ENCODE data around the gene DNAH7.

The DNAH7 gene

DNA sequence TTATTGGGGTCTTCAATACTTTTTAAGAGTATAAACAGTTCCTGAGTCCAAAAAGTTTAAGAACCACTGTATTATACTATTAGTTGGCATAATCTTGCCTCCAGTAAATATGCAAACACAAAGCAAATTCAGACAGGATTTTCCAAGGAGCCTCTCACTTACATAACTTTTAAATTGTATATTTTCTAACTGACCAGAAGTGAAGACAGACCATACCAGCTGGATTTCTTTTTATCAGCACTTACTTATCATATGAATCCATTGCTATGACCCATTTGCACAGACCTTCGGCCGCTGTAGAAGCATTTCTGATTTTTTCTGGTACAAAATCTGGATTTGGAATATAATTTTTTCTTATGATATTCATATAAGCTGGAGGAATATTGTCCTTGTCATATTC, 211.5 kb downstream of the DNAH7 start:
- DNase-seq: no peak

GRCh38 chr2:195850764-195851163, 217.9 kb downstream of the DNAH7 start:
- no peak for DNase-seq

DNA sequence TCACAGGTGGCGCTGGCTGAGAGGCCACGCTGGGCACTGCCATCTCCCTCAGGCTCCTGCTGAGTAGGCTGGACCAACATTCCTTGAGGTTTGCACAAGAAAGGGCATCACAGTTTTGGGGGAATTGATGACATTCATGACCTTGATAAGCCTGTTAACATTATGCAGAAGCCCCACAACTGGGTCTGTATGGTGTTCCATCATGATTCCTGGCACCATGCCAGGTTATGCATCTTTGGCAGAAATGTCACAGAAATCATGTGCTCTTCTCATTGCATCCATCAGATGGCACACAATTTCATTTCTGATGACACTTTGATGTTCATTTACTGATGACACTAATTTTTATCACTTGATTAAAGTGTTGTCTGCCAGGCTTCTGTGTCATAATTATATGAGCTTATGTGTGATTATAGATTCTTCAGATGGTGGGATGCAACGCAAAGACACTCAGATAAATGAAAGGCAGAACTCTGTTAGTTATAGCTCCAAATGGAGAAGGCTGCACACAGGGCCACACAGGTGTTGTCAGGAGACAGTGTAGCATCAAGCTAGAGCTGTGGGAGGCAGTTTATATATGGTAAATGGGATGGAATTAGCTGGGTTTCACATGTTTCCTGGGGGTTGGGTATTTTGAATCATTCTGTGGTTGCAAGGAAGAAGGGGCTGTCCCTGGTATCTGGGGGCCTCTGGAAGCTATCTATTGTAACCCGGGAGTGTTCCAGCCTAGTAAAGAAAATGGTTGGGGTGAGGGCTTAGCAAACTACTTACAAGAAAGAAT, 220.3 kb downstream of the DNAH7 start:
- DNase-seq: no peak

GRCh38 chr2:195842932-195843331, 225.7 kb downstream of the DNAH7 start:
- no peak for DNase-seq

DNA sequence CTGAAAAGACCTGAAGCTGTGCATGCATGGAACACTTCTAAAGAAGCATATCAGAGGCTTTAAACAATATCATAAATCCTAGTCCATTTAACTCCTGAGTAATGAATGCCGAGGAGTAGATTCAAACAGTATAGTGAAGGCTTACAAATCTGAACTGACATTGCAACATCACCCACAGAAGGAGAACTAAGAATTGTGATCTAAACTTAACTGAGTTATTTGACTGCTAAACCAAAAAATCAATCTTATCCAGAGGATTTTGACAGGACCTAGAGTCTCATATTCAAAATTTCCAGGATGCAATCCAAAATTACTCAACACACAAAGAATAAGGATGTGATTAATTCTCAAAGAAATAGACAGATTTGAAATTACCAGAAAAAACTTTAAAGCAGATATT, 230.6 kb downstream of the DNAH7 start:
- DNase-seq: no peak

GRCh38 chr2:195836002-195836401, 232.6 kb downstream of the DNAH7 start:
- DNase-seq: no peak

GRCh38 chr2:195834836-195835235, 233.8 kb downstream of the DNAH7 start:
- no peak for DNase-seq

GRCh38 chr2:195830968-195831950, 237.4 kb downstream of the DNAH7 start:
- no peak for DNase-seq

GRCh38 chr2:195824478-195824877, 244.2 kb downstream of the DNAH7 start:
- DNase-seq: no peak

DNA sequence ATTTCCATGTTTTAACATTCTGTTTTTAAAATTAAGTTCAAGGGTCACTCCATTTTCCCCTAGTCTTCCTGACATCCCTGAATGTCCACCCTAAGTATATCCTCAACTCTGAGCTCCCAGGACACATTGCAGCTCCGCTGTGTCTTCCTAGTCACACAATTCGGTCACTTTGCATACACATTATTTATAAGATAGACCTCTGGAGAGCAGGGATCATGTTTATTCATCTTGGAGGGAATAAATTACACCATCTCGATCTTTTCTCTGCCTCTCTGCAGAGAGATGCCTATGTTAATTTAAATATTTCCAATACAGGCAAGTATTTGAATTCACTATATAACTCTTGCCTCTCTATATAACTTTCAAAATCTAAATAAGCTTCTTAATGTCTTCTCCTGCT, 245.4 kb downstream of the DNAH7 start:
- no peak for DNase-seq

- no peak for DNase-seq
These were observed 247.1 kb downstream of the DNAH7 start for GRCh38 chr2:195821566-195821932.

DNA sequence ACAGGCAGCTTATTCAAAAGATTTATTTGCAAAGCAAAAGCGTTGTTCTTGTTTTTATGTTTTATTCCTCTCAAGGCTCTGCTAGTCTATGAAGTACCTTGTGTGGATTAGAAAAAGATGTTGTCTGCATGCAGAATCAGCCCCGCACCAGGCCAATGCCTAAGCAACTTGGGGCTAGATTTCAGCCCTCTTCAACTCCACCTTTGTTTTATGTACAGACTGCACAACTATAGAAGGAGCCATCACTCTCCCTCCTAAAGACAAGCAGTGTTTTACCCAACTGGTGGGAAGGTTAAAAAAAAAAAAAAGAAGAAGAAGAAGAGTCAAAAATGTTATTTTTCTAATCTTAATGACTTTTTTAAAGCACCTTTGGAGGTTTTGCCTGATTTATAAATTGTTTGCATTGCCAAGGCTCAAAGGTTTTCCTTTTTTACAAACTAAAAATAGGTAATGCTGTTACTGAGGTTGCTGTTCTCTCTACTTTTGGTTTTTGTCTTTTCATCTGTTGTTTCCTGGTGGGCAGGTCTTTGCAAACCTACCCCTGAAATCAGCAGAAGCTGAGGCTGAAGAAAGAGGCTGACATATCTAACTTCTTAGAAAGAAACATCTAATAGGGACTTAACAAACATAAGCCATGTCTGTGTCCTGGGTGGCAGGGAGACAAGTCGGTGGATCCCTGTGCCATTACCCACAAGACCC, 247.6 kb downstream of the DNAH7 start:
- no peak for DNase-seq

DNA sequence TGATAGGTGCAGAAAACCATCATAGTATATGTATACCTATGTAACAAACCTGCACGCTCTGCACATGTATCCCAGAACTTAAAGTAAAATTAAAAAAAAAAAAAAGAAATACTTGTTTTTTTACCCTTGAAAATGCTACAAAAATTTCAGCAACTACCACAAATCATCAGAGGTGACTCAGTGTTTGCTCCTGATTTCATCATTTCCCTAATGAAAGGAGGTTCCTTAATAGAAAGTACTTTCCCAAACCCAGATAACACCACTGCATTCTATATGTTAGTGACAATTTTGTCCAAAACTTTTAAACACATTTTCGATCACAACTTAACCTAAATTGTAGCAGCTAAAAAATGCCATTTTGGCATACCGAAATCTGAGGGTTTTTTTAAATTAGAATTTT, 248.3 kb downstream of the DNAH7 start:
- no peak for DNase-seq

GRCh38 chr2:195819276-195819675, 249.4 kb downstream of the DNAH7 start:
- DNase-seq: no peak

- DNase-seq: no peak
These were observed 250.1 kb downstream of the DNAH7 start for GRCh38 chr2:195818526-195818925.

DNA sequence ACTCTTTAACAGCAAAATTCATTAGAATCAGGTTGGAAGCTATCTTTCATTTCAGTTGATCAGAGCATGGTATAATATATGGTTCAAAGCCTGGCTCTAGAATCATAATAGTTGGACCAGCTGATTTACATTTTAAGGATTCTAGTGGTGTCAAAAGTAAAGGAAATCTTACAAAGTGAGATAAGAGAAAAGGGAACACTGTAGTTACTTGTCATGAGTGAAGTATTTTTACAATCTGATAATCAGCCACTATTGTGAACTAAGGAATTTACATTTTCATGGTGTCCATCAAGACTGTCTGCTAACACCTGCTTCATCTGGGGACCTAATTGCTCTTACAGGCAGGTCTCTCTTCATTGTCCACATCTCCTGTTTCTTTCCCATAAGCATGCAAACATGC, 250.5 kb downstream of the DNAH7 start:
- no peak for DNase-seq

- no peak for DNase-seq
These were observed 253.6 kb downstream of the DNAH7 start for GRCh38 chr2:195815083-195815482.

DNA sequence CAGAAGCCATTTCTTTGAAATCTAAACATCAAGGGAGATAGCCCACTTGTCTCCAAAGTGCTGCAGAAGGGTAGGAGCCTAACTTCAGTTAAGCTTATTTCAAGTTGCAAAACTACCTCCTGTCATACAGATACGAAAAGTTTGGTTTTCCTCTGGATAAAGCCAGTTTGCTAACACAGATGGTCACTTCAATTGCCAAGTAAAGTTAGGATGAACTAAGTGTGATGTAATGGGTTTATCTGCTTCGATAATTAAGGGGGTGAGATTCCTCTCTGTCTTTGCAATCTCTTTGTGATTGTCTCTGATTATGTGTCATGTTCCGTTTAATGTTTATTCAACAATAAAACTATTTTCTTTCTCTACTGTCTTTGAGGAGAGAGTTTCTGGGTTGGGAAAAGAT, 255.2 kb downstream of the DNAH7 start:
- no peak for DNase-seq

- no peak for DNase-seq
These were observed 258.1 kb downstream of the DNAH7 start for GRCh38 chr2:195810340-195811098.

GRCh38 chr2:195808189-195808588, 260.4 kb downstream of the DNAH7 start:
- DNase-seq: no peak

DNA sequence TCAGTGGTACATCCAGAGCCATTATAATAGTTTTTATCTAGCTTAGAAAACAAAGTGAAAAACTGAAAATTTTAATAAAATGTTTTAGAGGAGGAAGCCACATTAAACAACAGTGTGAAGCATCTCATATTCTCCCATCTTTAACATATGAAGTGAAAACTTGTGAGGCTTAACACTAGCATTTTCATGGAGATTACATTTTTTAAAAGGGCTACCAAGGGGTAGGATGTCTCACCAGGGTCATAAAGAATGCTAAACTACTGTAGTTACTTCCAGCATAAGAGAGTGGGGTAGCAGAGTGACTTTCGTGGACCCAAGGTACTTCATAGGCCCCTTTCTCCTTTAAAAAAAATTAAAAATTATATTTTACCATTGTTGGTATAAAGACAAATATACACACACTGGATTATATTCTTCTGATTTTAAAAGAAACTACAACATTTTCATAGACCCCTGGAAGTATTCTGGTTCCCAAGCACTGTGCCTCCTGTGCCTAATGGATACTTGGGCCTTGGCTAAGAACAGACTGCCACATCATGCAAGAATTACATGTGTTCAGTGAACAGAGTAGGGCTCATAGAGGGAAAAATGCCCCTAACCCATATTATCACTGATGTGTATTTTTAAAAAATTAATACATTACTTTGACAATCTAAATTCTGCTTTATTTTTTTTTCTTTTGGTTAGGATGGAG, 263.2 kb downstream of the DNAH7 start:
- DNase-seq: no peak

DNA sequence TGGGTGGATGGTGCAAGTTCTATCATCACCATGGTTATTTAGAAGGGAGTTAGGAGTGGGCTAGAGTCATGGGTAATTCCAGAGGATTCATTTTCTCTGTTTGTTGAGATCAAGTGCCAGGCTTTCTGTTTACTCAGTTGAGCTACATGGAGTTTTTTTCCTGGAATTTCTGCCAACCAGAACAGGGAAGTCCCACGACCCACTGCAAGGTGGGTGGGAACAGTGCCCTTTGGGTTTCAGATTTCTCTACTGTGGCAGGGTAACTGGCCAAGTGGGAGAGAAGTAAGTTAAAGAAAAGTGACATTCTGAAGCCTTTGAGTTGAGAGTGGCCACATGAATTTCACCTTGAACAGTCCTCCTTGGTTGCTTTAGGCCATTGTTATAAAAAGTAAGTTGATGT, 272.8 kb downstream of the DNAH7 start:
- DNase-seq: no peak
